ENCODE measurements around the gene SPRED1. TPM values are rescaled to one million over a fixed set of nuclear protein-coding genes. Genes with fewer than 3 reads are reported as not detected.
A peak's percentile ranks its signal among the peaks of the same experiment; 100 is the strongest.

The SPRED1 gene
- total RNA-seq, 2 experiments from 2014 or later, result 0.03 to 0.05 TPM

GRCh38 chr15:38247336-38247735 lies 5.3 kb upstream of the SPRED1 start:
- CTCF ChIA-PET, result no interaction called here
- no peaks in the 10 kb centered on the region for H3K36me3 Mint-ChIP-seq (ENCODE audit: low read depth)
- H3K27me3 Mint-ChIP-seq, result peaks cover 81% of the 10 kb centered on the region
- H3K9me3 ChIP-seq (ENCODE audit: control insufficient read depth in 1 of 2, insufficient read depth in 1 of 2, low read length in 2 of 2), result no peaks in the 10 kb centered on the region
- H3K4me3 Mint-ChIP-seq, result no peak overlapping the region
- no peak overlapping the region for H3K27ac Mint-ChIP-seq
- H3K4me3 ChIP-seq (ENCODE audit: low read length), result no peak overlapping the region
- TF ChIP-seq CTCF (IDR thresholded peaks at IDR 0.05), result no peak
- H3K4me1 Mint-ChIP-seq (ENCODE audit: low read depth), result peaks cover 17% of the 10 kb centered on the region
- H3K36me3 ChIP-seq (ENCODE audit: insufficient read depth, low read length), result no peaks in the 10 kb centered on the region
- POLR2A ChIA-PET, result no interaction called here
- H3K9me3 Mint-ChIP-seq, result no peaks in the 10 kb centered on the region
- peaks cover 14% of the 10 kb centered on the region for H3K4me1 ChIP-seq (ENCODE audit: insufficient read depth, low read length)
- DNase-seq (no peak), ATAC-seq (ENCODE audit: poor library complexity) (no peak)
- no peak overlapping the region for H3K27ac ChIP-seq (ENCODE audit: low read depth in 1 of 2, low read length in 2 of 2)
- intact Hi-C loops (cut with DNase I, micrococcal nuclease), result no loop called here
- H3K27me3 ChIP-seq (ENCODE audit: control insufficient read depth in 1 of 2, insufficient read depth in 2 of 2, low read length in 2 of 2), result peaks cover 8 to 27% of the 10 kb centered on the region in 2 experiments

GRCh38 chr15:38253351-38253781 lies 730 bp downstream of the SPRED1 start:
- Histone ChIP-seq H3K9me3 (ENCODE audit: control insufficient read depth in 1 of 2, insufficient read depth in 1 of 2, low read length in 2 of 2) (no peaks in the 10 kb centered on the region), H3K4me1 (ENCODE audit: insufficient read depth, low read length) (peaks cover 24% of the 10 kb centered on the region), H3K4me3 (ENCODE audit: low read length) (peak overlapping the region; percentile 75), H3K36me3 (ENCODE audit: insufficient read depth, low read length) (no peaks in the 10 kb centered on the region), H3K27ac (ENCODE audit: low read depth in 1 of 2, low read length in 2 of 2) (no peak overlapping the region), H3K27me3 (ENCODE audit: control insufficient read depth in 1 of 2, insufficient read depth in 2 of 2, low read length in 2 of 2) (peaks cover 8 to 11% of the 10 kb centered on the region in 2 experiments)
- POLR2A ChIA-PET, result no interaction called here
- peak overlapping the region; percentile 88 for H3K4me3 Mint-ChIP-seq
- ATAC-seq (ENCODE audit: poor library complexity), result no peak
- no peak for TF ChIP-seq CTCF (IDR thresholded peaks at IDR 0.05)
- CTCF ChIA-PET, result no interaction called here
- H3K9me3 Mint-ChIP-seq, result no peaks in the 10 kb centered on the region
- intact Hi-C loops (cut with DNase I, micrococcal nuclease), result loop anchor here (10.0 kb wide), 2 partner anchors 101 to 451 kb away; no protein-coding TSS in a partner anchor
- H3K36me3 Mint-ChIP-seq (ENCODE audit: low read depth), result peaks cover 5% of the 10 kb centered on the region
- peak overlapping the region; percentile 57 for H3K27ac Mint-ChIP-seq
- DNase-seq, result peak in 3 of 14 experiments; percentile 6 to 21 (median 16)
- H3K4me1 Mint-ChIP-seq (ENCODE audit: low read depth), result peaks cover 36% of the 10 kb centered on the region
- H3K27me3 Mint-ChIP-seq, result peaks cover 33% of the 10 kb centered on the region

GRCh38 chr15:38254051-38254883 lies 1.6 kb downstream of the SPRED1 start:
- ATAC-seq (ENCODE audit: poor library complexity) (peak; percentile 75), DNase-seq (peak in 13 of 14 experiments; percentile 1 to 66 (median 24))
- H3K4me3 ChIP-seq (ENCODE audit: low read length), result peak overlapping the region; percentile 75
- no peaks in the 10 kb centered on the region for H3K36me3 ChIP-seq (ENCODE audit: insufficient read depth, low read length)
- H3K36me3 Mint-ChIP-seq (ENCODE audit: low read depth), result peaks cover 5% of the 10 kb centered on the region
- POLR2A ChIA-PET, result no interaction called here
- no peaks in the 10 kb centered on the region for H3K9me3 Mint-ChIP-seq
- no peaks in the 10 kb centered on the region for H3K9me3 ChIP-seq (ENCODE audit: control insufficient read depth in 1 of 2, insufficient read depth in 1 of 2, low read length in 2 of 2)
- peak overlapping the region; percentile 88 for H3K4me3 Mint-ChIP-seq
- intact Hi-C loops (cut with DNase I, micrococcal nuclease), result loop anchor here (10.0 kb wide), 2 partner anchors 101 to 451 kb away; no protein-coding TSS in a partner anchor
- peaks cover 5 to 8% of the 10 kb centered on the region in 2 experiments for H3K27me3 ChIP-seq (ENCODE audit: control insufficient read depth in 1 of 2, insufficient read depth in 2 of 2, low read length in 2 of 2)
- H3K27ac Mint-ChIP-seq, result peak overlapping the region; percentile 57
- peaks cover 26% of the 10 kb centered on the region for H3K27me3 Mint-ChIP-seq
- H3K4me1 Mint-ChIP-seq (ENCODE audit: low read depth), result peaks cover 36% of the 10 kb centered on the region
- CTCF ChIA-PET, result no interaction called here
- TF ChIP-seq CTCF (IDR thresholded peaks at IDR 0.05), result no peak
- H3K27ac ChIP-seq (ENCODE audit: low read depth in 1 of 2, low read length in 2 of 2), result no peak overlapping the region
- peaks cover 24% of the 10 kb centered on the region for H3K4me1 ChIP-seq (ENCODE audit: insufficient read depth, low read length)

Measured in CD4-positive, alpha-beta T cell (primary cell).